HUES48 (cell line): ENCODE measurements around the gene NFKBIL1.
A peak's percentile ranks its signal among the peaks of the same experiment; 100 is the strongest.

ENCODE experiments used
- H3K27ac ChIP-seq: one replicate; pipeline ENCODE4 v1.7.0; 2013; ENCODE audit warnings: low read depth, low read length, inconsistent platforms
- H3K27me3 ChIP-seq: 2 replicates; pipeline ENCODE4 v1.6.1; 2013; ENCODE audit warnings: mild to moderate bottlenecking, low read length; ENCODE audit not compliant: control insufficient read depth, insufficient read depth
- H3K36me3 ChIP-seq: 2 replicates; pipeline ENCODE4 v1.6.1; 2013; ENCODE audit warnings: low read length; ENCODE audit not compliant: control insufficient read depth, insufficient read depth
- H3K4me1 ChIP-seq: 2 replicates; pipeline ENCODE4 v1.6.1; 2013; ENCODE audit warnings: mild to moderate bottlenecking, low read length; ENCODE audit not compliant: control insufficient read depth, insufficient read depth
- H3K4me3 ChIP-seq: 2 replicates; pipeline ENCODE4 v1.5.1; 2013; ENCODE audit warnings: mild to moderate bottlenecking, low read depth, low read length
- H3K9ac ChIP-seq: 2 replicates; pipeline ENCODE4 v1.6.1; 2013; ENCODE audit warnings: mild to moderate bottlenecking, low read depth, low read length, moderate library complexity
- H3K9me3 ChIP-seq: 2 replicates; pipeline ENCODE4 v1.6.1; 2013; ENCODE audit warnings: low read length; ENCODE audit not compliant: control insufficient read depth, insufficient read depth

NFKBIL1 gene

DNA sequence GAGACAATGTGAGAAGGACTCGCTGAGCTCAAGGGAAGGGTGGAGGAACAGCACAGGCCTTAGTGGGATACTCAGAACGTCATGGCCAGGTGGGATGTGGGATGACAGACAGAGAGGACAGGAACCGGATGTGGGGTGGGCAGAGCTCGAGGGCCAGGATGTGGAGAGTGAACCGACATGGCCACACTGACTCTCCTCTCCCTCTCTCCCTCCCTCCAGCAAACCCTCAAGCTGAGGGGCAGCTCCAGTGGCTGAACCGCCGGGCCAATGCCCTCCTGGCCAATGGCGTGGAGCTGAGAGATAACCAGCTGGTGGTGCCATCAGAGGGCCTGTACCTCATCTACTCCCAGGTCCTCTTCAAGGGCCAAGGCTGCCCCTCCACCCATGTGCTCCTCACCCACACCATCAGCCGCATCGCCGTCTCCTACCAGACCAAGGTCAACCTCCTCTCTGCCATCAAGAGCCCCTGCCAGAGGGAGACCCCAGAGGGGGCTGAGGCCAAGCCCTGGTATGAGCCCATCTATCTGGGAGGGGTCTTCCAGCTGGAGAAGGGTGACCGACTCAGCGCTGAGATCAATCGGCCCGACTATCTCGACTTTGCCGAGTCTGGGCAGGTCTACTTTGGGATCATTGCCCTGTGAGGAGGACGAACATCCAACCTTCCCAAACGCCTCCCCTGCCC lies 29.6 kb downstream of the NFKBIL1 start:
- H3K4me1 ChIP-seq: peaks cover 11% of the 10 kb centered on the region
- no peaks in the 10 kb centered on the region for H3K36me3 ChIP-seq
- H3K27me3 ChIP-seq: peaks cover 20% of the 10 kb centered on the region
- no peak overlapping the region for H3K9ac ChIP-seq
- H3K27ac ChIP-seq: no peak overlapping the region
- no peaks in the 10 kb centered on the region for H3K9me3 ChIP-seq
- no peak overlapping the region for H3K4me3 ChIP-seq

DNA sequence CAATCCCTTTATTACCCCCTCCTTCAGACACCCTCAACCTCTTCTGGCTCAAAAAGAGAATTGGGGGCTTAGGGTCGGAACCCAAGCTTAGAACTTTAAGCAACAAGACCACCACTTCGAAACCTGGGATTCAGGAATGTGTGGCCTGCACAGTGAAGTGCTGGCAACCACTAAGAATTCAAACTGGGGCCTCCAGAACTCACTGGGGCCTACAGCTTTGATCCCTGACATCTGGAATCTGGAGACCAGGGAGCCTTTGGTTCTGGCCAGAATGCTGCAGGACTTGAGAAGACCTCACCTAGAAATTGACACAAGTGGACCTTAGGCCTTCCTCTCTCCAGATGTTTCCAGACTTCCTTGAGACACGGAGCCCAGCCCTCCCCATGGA lies 30.2 kb downstream of the NFKBIL1 start:
- H3K9me3 ChIP-seq: no peaks in the 10 kb centered on the region
- no peaks in the 10 kb centered on the region for H3K36me3 ChIP-seq
- H3K9ac ChIP-seq: no peak overlapping the region
- no peak overlapping the region for H3K27ac ChIP-seq
- peaks cover 23% of the 10 kb centered on the region for H3K27me3 ChIP-seq
- H3K4me3 ChIP-seq: no peak overlapping the region
- peaks cover 13% of the 10 kb centered on the region for H3K4me1 ChIP-seq

- no peak overlapping the region for H3K9ac ChIP-seq
- no peaks in the 10 kb centered on the region for H3K36me3 ChIP-seq
- H3K4me1 ChIP-seq: peaks cover 14% of the 10 kb centered on the region
- H3K27me3 ChIP-seq: peaks cover 23% of the 10 kb centered on the region
- no peaks in the 10 kb centered on the region for H3K9me3 ChIP-seq
- no peak overlapping the region for H3K4me3 ChIP-seq
- H3K27ac ChIP-seq: peak overlapping the region; percentile 50
Observed at GRCh38 chr6:31578184-31579118, 31.0 kb downstream of the NFKBIL1 start.

DNA sequence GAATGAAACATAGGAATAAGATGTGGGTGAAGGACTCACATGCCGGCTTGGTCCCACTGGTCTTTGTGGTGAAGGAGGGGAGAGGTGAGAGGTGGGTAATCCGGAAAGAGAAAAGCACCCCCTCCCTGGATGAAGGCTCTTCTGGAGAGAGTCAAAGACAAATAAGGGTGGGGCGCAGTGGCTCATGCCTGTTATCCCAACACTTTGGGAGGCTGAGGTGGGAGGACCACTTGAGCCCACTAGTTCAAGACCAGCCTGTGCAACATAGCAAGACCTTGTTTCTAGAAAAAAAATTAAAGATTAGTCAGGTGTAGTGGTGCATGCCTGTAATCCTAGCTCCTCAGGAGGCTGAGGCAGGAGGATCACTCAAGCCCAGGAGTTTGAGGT lies 31.7 kb downstream of the NFKBIL1 start:
- Histone ChIP-seq H3K4me1 (peaks cover 14% of the 10 kb centered on the region), H3K36me3 (no peaks in the 10 kb centered on the region), H3K9me3 (no peaks in the 10 kb centered on the region), H3K27ac (peak overlapping the region; percentile 50), H3K9ac (no peak overlapping the region), H3K27me3 (peaks cover 23% of the 10 kb centered on the region), H3K4me3 (no peak overlapping the region)

DNA sequence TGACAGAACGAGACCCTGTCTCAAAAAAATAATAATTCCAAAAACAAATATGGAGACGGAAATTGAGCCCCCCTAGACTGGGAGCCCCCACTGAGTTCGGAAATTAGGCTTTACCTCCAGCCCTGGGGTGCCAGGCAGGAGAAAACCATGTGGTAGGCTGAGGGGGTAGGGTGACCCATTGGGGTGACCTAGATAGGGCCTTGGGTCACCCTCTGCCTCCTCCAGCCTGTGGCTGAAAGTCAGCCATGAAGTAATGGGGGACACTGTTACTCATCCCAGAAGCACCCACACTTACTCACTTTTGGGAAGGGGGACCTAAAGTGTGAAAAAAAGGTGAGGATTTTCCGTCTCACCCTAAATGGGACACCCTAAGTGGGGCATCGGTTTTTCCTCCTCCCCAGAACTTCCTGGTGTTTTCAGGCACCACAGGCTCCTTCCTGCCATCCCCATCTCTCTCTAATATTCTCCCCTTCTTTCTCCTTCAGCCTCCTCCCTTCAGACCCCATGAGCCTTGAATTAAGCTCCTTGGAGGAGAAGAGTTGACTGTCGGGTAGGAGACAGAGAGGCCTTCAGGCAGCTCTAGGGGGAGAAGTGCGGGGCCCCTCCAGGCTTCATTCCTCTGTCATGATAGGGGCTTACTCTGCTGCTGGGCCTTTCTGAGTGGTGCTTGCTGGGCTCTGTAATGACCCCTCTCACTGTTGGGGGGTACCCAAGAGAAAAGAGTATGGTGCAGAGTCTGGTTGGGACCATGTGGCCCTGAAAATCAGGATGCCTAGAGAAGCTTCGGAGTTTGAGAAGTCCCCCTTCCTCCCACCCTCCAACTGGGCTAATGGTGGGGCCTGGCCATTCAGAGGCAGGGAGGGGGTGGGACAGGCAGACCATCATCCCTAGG lies 32.4 kb downstream of the NFKBIL1 start:
- Histone ChIP-seq H3K27ac (no peak overlapping the region), H3K9me3 (no peaks in the 10 kb centered on the region), H3K36me3 (no peaks in the 10 kb centered on the region), H3K27me3 (peaks cover 23% of the 10 kb centered on the region), H3K4me3 (peak overlapping the region; percentile 91), H3K9ac (no peak overlapping the region), H3K4me1 (peaks cover 14% of the 10 kb centered on the region)

GRCh38 chr6:31580438-31580740 lies 33.0 kb downstream of the NFKBIL1 start:
- Histone ChIP-seq H3K4me3 (peak overlapping the region; percentile 91), H3K36me3 (no peaks in the 10 kb centered on the region), H3K27me3 (peaks cover 23% of the 10 kb centered on the region), H3K9ac (no peak overlapping the region; the same call in 1 of the 2 replicates), H3K4me1 (peaks cover 14% of the 10 kb centered on the region), H3K9me3 (no peaks in the 10 kb centered on the region), H3K27ac (no peak overlapping the region)

DNA sequence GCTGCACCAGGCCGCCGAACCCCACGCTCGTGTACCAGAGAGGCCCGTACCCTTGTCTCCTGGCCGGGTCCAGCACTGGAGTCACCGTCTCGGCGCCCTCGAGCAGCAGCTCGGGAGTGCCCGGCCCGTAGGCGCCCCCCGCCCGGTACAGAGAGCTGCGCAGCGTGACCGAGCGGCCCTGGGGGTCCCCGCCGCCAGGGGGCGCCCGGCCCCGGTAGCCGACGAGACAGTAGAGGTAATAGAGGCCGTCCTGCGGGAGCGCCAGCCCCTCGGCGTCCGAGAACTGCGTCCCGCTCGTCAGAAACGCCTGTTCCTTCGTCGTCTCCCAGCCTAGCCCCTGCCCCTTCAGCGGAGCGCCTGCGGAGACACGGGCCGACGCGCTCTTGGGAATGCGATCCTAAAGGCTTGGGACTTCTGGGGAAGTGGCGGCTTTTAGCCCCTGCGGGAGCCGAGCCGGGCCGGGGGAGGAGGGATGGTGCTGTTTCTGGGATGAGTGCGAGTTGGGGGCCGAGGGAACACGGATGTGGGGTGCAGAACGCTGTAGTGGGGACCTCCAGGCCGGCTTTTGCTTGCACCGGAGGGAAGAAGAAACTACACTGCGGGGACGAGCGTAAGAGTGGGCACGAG lies 33.5 kb downstream of the NFKBIL1 start:
- Histone ChIP-seq H3K4me3 (peak overlapping the region; percentile 91), H3K9ac (peak overlapping the region; percentile 66), H3K4me1 (peaks cover 14% of the 10 kb centered on the region), H3K36me3 (no peaks in the 10 kb centered on the region), H3K27me3 (peaks cover 23% of the 10 kb centered on the region), H3K27ac (peak overlapping the region; percentile 37), H3K9me3 (no peaks in the 10 kb centered on the region)

DNA sequence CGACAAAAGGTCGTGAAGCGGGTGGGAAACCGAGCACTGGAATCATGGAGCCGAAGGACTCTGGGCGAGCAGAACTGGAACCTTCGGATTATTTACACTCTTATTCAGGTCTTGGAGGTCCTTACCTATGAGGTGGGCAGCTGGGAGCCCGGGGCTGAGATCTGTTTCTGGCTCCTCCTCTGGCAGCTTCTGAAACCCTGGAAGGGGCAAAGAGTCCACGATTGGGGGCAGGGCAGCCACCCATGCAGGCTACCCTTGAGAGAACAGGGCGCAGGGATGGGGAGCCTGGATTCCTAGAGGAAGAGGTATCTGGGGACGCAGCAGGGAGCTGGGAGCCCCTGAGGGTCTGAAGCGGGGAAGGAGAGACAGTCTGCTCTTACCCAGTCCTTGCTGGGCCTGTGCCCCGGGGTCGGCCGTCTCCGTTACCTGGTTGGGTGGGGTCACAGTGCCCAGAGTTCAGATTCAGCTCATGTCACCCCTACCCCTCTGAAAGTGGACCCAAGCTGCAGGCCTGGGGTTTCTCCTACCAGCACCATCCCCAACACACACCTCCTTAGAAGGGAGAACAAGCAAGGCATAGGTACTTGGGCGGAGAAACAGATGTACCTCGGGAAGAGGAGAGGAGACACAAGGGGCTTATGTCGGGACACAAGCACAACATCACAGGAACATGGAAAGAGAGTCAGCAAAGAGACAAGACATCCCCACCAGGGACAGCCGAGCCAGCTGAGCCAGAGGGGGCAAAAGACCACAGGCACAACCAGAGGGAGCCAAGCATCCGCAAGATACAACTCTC lies 34.2 kb downstream of the NFKBIL1 start:
- Histone ChIP-seq H3K4me1 (peaks cover 14% of the 10 kb centered on the region), H3K36me3 (no peaks in the 10 kb centered on the region), H3K9ac (peak overlapping the region; percentile 66; the same call in 1 of the 2 replicates), H3K27me3 (peaks cover 23% of the 10 kb centered on the region), H3K27ac (no peak overlapping the region), H3K4me3 (peak overlapping the region; percentile 91), H3K9me3 (no peaks in the 10 kb centered on the region)

DNA sequence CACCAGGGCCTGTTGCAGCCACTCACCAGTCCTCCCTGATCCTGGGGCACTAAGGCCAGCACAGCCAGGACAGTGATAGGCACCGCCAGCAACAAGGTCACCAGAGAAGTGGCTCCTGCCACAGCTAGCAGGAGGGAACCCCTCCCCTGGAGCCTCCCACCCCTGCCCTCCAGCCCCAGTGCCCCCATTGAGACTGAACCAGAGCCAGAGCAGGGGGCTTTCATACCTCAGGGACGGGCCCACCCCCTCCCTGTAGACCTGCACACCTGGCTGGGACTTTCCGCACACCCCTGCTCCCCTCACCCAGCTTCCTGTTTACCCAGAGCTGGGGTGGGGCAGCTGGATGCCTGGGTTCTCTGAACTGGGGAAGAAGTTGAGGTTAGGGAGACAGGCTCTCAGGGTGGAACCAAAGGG lies 34.8 kb downstream of the NFKBIL1 start, which contains the start of gene LTB:
Gene LTB (minus strand): TSS at position 195 of the 414 bp plus-strand sequence. CDS start 7 bp downstream, at position 188.
- H3K27ac ChIP-seq: no peak within 1 kb of the TSS

DNA sequence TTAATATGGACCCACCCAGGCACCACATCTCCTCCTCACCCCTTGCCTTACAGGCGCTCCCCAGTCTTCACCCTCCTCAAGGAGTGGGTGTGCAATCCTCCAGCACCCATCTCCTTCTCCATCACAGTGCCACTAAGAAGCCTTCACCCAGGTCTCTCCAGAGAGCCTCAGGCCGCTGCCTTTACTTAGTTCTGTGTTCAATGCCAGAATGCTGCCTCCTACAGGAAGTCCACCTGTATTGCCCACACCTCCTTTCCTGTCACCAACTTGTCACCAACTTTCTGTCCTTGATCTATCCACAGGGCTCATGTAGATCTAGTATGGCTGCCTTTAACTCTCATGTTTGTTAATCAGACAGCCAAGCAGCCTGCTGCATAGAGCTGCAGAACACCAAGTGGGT lies 38.1 kb downstream of the NFKBIL1 start:
- Histone ChIP-seq H3K4me1 (peaks cover 9% of the 10 kb centered on the region), H3K27ac (no peak overlapping the region), H3K4me3 (no peak overlapping the region), H3K27me3 (peaks cover 12% of the 10 kb centered on the region), H3K9ac (no peak overlapping the region), H3K36me3 (no peaks in the 10 kb centered on the region), H3K9me3 (no peaks in the 10 kb centered on the region)

More for the DNA sequence above, 34.8 kb downstream of the NFKBIL1 start, which contains the start of gene LTB:
- H3K4me3 ChIP-seq: peak within 1 kb of the TSS; percentile 91
- H3K4me1 ChIP-seq: peaks cover 14% of the 10 kb centered on the region
- peaks cover 23% of the 10 kb centered on the region for H3K27me3 ChIP-seq
- H3K9me3 ChIP-seq: no peaks in the 10 kb centered on the region
- H3K9ac ChIP-seq: peak within 1 kb of the TSS; percentile 66; the same call in 1 of the 2 replicates
- H3K36me3 ChIP-seq: no peaks in the 10 kb centered on the region
